ENCODE results near the gene PRIM2. TPM values are rescaled to one million over a fixed set of nuclear protein-coding genes. Genes with fewer than 3 reads are reported as not detected.

PRIM2 gene
- total RNA-seq, 1 donor from 2014 or later, result 16.6 TPM

DNA sequence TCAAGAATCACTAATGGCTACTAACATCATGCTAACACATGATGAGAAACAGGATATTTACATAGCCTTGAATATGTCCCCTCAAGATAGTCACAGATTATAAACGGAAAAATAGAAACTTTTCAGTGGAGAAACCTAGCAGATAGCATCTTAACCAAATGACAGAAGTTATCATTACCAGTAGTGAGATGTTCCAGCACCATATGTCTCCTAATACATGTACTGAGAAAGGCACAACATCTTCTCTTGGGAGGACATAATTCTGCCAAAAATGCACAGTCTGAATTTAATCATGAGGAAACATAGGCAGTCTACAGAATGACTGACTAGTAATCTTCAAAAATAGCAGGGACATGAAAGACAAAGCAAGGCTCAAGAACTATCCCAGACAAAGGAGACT, 19.9 kb upstream of the PRIM2 start:
- Mint-ChIP-seq H3K4me3 (no peak overlapping the region), H3K9me3 (peaks cover 5% of the 10 kb centered on the region), H3K27me3 (ENCODE audit: low read depth) (no peaks in the 10 kb centered on the region), H3K27ac (no peak overlapping the region), H3K4me1 (no peaks in the 10 kb centered on the region), H3K36me3 (no peaks in the 10 kb centered on the region)
- no peak for DNase-seq (ENCODE audit: low spot score in 2 of 2, unreplicated experiment in 2 of 2)
- TF ChIP-seq, protein P1, sequence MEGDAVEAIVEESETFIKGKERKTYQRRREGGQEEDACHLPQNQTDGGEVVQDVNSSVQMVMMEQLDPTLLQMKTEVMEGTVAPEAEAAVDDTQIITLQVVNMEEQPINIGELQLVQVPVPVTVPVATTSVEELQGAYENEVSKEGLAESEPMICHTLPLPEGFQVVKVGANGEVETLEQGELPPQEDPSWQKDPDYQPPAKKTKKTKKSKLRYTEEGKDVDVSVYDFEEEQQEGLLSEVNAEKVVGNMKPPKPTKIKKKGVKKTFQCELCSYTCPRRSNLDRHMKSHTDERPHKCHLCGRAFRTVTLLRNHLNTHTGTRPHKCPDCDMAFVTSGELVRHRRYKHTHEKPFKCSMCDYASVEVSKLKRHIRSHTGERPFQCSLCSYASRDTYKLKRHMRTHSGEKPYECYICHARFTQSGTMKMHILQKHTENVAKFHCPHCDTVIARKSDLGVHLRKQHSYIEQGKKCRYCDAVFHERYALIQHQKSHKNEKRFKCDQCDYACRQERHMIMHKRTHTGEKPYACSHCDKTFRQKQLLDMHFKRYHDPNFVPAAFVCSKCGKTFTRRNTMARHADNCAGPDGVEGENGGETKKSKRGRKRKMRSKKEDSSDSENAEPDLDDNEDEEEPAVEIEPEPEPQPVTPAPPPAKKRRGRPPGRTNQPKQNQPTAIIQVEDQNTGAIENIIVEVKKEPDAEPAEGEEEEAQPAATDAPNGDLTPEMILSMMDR (IDR thresholded peaks at IDR 0.05; ENCODE audit: unreplicated experiment), result no peak

DNA sequence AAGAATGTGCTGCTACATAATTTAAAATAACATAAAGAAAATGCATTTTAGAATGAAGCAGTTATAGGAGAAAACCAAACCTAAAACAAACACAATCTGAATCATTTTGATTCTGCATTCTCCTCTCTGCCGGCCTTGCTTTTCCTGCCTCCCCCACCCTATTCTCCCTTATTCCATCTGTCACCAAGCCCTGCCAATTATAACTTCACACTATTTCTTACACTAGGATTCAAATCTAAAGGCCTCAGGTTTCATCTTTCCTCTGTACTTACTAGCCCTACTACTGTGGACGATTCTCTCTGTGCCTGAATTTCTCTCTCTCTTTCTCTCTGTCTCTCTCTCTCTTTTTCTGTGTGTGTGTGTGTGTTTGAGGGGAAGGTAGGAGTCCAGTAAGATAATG, 18.7 kb upstream of the PRIM2 start:
- no peaks in the 10 kb centered on the region for H3K27me3 Mint-ChIP-seq (ENCODE audit: low read depth)
- no peak overlapping the region for H3K27ac Mint-ChIP-seq
- H3K9me3 Mint-ChIP-seq, result no peaks in the 10 kb centered on the region
- DNase-seq (ENCODE audit: low spot score in 2 of 2, unreplicated experiment in 2 of 2), result no peak
- no peaks in the 10 kb centered on the region for H3K36me3 Mint-ChIP-seq
- no peak overlapping the region for H3K4me3 Mint-ChIP-seq
- H3K4me1 Mint-ChIP-seq, result no peaks in the 10 kb centered on the region
- TF ChIP-seq, protein P1 (IDR thresholded peaks at IDR 0.05; ENCODE audit: unreplicated experiment), result no peak

DNA sequence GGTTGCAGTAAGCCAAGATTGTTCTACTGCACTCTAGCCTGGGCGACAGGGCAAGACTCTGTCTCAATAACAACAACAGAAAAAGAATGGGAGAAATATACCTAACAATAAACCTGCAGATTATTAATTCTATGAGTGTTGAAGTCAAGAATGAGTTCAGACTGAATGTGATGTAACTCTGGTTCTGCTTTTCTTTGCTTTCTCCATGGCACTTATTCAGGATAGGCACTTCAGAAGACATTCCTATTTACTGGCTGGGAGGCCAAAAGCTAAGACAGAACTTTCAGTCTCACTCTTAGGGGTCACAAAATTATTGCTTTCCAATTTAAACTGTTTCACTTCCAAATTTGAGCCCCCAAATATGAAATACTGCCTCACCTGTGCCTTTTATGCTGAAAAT, 15.7 kb upstream of the PRIM2 start:
- Mint-ChIP-seq H3K9me3 (no peaks in the 10 kb centered on the region), H3K27ac (no peak overlapping the region), H3K27me3 (ENCODE audit: low read depth) (no peaks in the 10 kb centered on the region), H3K4me1 (peaks cover 13% of the 10 kb centered on the region), H3K36me3 (no peaks in the 10 kb centered on the region), H3K4me3 (no peak overlapping the region)
- TF ChIP-seq, protein P1 (IDR thresholded peaks at IDR 0.05; ENCODE audit: unreplicated experiment), result no peak
- no peak for DNase-seq (ENCODE audit: low spot score in 2 of 2, unreplicated experiment in 2 of 2)

DNA sequence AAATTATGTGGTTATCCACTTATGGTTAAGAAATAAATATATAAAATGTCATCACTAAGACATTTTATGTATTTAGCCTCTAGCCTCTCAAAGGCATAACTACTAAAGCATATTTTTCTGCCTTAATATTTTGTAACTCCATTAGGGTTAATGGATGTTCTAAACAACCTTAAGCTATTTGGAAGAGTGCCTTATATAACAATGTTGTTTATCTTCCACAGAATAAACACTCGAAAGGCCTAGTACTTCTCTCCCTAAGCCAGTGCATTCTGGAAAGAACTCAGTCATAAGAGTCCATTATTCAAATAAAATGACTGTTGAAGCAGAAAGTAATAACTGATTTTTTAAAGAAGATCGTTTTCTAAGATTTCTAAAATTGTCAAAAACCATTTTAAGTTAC, 15.0 kb upstream of the PRIM2 start:
- no peaks in the 10 kb centered on the region for H3K36me3 Mint-ChIP-seq

DNA sequence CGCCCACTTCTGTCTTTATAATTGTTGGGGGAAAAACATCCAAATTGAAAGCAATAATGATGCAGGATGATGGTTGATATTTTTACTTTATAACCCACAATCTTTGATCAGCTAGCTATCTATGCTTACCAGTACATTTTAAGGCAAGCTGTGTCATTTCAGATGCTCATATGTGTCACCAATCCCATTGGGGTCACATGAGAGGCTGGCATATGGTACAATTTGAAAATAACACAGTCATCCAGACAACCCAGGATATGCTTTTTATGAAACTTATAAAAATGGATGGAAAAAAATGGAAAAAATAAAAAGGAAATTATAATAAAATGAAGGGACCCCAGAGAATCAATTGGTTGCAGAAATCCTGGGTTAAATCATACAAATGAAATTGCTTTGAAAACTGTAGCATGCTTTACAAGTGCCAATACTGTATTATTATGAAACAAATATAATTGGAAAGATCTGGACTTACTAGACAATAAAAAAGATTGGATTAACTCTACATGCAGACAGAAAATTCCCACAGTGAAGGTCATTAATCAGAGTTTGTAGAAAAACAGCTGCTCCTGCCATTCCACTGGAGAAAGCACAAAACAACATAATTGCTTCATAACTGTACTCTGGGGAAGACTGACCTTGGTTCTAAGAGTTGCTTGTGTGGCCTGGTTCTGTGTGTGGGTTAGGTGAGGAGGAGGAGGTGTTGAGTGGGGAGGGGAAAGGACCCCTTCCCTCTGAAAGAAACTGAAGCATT, 13.3 kb upstream of the PRIM2 start:
- TF ChIP-seq, protein P1 (IDR thresholded peaks at IDR 0.05; ENCODE audit: unreplicated experiment), result no peak
- Mint-ChIP-seq H3K4me3 (no peak overlapping the region), H3K36me3 (no peaks in the 10 kb centered on the region), H3K27ac (peak overlapping the region; percentile 59), H3K27me3 (ENCODE audit: low read depth) (no peaks in the 10 kb centered on the region), H3K4me1 (peaks cover 13% of the 10 kb centered on the region), H3K9me3 (no peaks in the 10 kb centered on the region)
- no peak for DNase-seq (ENCODE audit: low spot score in 2 of 2, unreplicated experiment in 2 of 2)

More for the DNA sequence above, 15.0 kb upstream of the PRIM2 start:
- TF ChIP-seq, protein P1 (IDR thresholded peaks at IDR 0.05; ENCODE audit: unreplicated experiment), result no peak
- peaks cover 13% of the 10 kb centered on the region for H3K4me1 Mint-ChIP-seq
- no peak for DNase-seq (ENCODE audit: low spot score in 2 of 2, unreplicated experiment in 2 of 2)
- no peaks in the 10 kb centered on the region for H3K9me3 Mint-ChIP-seq
- H3K4me3 Mint-ChIP-seq, result no peak overlapping the region
- no peaks in the 10 kb centered on the region for H3K27me3 Mint-ChIP-seq (ENCODE audit: low read depth)
- no peak overlapping the region for H3K27ac Mint-ChIP-seq

Data from mesothelial cell of epicardium (in vitro differentiated cells).